H9 (cell line): ENCODE measurements around the gene NUP85. TPM values are rescaled to one million over a fixed set of nuclear protein-coding genes. Genes with fewer than 3 reads are reported as not detected.
"Not testable (repeated sequence)": the region's sequence is repeated elsewhere in the genome, so short reads cannot be mapped to it uniquely, and the experiment has no call there.

Experiments
- DNase-seq: peaks from one replicate; pipeline ENCODE4 v3.0.0-alpha.2; 2017
- H2AFZ ChIP-seq: one replicate; pipeline ENCODE4 v1.6.1; 2013; ENCODE audit warnings: mild to moderate bottlenecking, low read length, control low read depth, moderate library complexity
- H2AK5ac ChIP-seq: 2 replicates; pipeline ENCODE4 v1.6.1; 2013; ENCODE audit warnings: low read length, control low read depth, mixed read lengths; ENCODE audit not compliant: insufficient read length
- H2BK120ac ChIP-seq: one replicate; pipeline ENCODE4 v1.6.1; 2013; ENCODE audit warnings: low read depth, mild to moderate bottlenecking, low read length, control low read depth, inconsistent platforms; ENCODE audit not compliant: poor library complexity, severe bottlenecking
- H2BK12ac ChIP-seq: 2 replicates; pipeline ENCODE4 v1.6.1; 2013; ENCODE audit warnings: low read length, control low read depth, mixed read lengths, low read depth; ENCODE audit not compliant: insufficient read length
- H2BK15ac ChIP-seq: 2 replicates; pipeline ENCODE4 v1.6.1; 2013; ENCODE audit warnings: low read depth, low read length, control low read depth
- H2BK20ac ChIP-seq: one replicate; pipeline ENCODE4 v1.6.1; 2013; ENCODE audit warnings: low read depth, mild to moderate bottlenecking, low read length, control low read depth, inconsistent platforms; ENCODE audit not compliant: poor library complexity, severe bottlenecking
- H2BK5ac ChIP-seq: 2 replicates; pipeline ENCODE4 v1.6.1; 2013; ENCODE audit warnings: low read length, control low read depth, mixed read lengths; ENCODE audit not compliant: insufficient read length
- H3K14ac ChIP-seq: 2 replicates; pipeline ENCODE4 v1.6.1; 2013; ENCODE audit warnings: low read length, control low read depth; ENCODE audit not compliant: insufficient read depth
- H3K18ac ChIP-seq: 2 replicates; pipeline ENCODE4 v1.6.1; 2013; ENCODE audit warnings: low read depth, mild to moderate bottlenecking, mixed read lengths, low read length, control low read depth; ENCODE audit not compliant: insufficient read length
- H3K23ac ChIP-seq: 2 replicates; pipeline ENCODE4 v1.6.1; 2013; ENCODE audit warnings: low read length, control low read depth, mixed read lengths, low read depth; ENCODE audit not compliant: insufficient read length
- H3K23me2 ChIP-seq: 2 replicates; pipeline ENCODE4 v1.6.1; 2013; ENCODE audit warnings: low read depth, mild to moderate bottlenecking, mixed read lengths, low read length, control low read depth; ENCODE audit not compliant: insufficient read length, poor library complexity, severe bottlenecking
- H3K27ac ChIP-seq: 2 replicates; pipeline ENCODE4 v1.5.1; 2013; ENCODE audit warnings: low read length, control low read depth, mixed read lengths, low read depth; ENCODE audit not compliant: insufficient read length
- H3K27me3 ChIP-seq: 2 replicates; pipeline ENCODE4 v1.6.1; 2013; ENCODE audit warnings: low read length, control low read depth, inconsistent platforms; ENCODE audit not compliant: insufficient read depth
- H3K4ac ChIP-seq: 2 replicates; pipeline ENCODE4 v1.6.1; 2013; ENCODE audit warnings: low read depth, mild to moderate bottlenecking, control low read depth, inconsistent platforms, low read length, moderate library complexity
- H3K4me1 ChIP-seq: 2 replicates; pipeline ENCODE4 v1.6.1; 2013; ENCODE audit warnings: low read length, control low read depth, inconsistent platforms; ENCODE audit not compliant: insufficient read depth
- H3K4me2 ChIP-seq: 2 replicates; pipeline ENCODE4 v1.6.1; 2013; ENCODE audit warnings: low read length, control low read depth, mixed read lengths; ENCODE audit not compliant: insufficient read length, insufficient read depth
- H3K56ac ChIP-seq: 2 replicates; pipeline ENCODE4 v1.6.1; 2013; ENCODE audit warnings: low read depth, mild to moderate bottlenecking, mixed read lengths, low read length, control low read depth; ENCODE audit not compliant: insufficient read length
- H3K79me1 ChIP-seq: 2 replicates; pipeline ENCODE4 v1.6.1; 2013; ENCODE audit warnings: low read depth, mild to moderate bottlenecking, moderate library complexity, low read length, control low read depth, inconsistent platforms; ENCODE audit not compliant: insufficient read depth, poor library complexity, severe bottlenecking
- H3K79me2 ChIP-seq: 2 replicates; pipeline ENCODE4 v1.6.1; 2013; ENCODE audit warnings: low read length, control low read depth, inconsistent platforms; ENCODE audit not compliant: insufficient read depth
- H3K9ac ChIP-seq: 2 replicates; pipeline ENCODE4 v1.6.1; 2013; ENCODE audit warnings: low read length, control low read depth, mixed read lengths; ENCODE audit not compliant: insufficient read length; ENCODE audit errors: extremely low read depth
- H3K9me3 ChIP-seq: one replicate; pipeline ENCODE4 v1.6.1; 2013; ENCODE audit warnings: low read depth, low read length, inconsistent platforms; ENCODE audit not compliant: control insufficient read depth
- H3T11ph ChIP-seq: one replicate; pipeline ENCODE4 v1.6.1; 2013; ENCODE audit warnings: mild to moderate bottlenecking, low read length, control low read depth, inconsistent platforms
- H4K20me1 ChIP-seq: one replicate; pipeline ENCODE4 v1.6.1; 2013; ENCODE audit not compliant: control insufficient read depth, insufficient read length, insufficient read depth
- H4K5ac ChIP-seq: 2 replicates; pipeline ENCODE4 v1.6.1; 2013; ENCODE audit warnings: low read depth, mild to moderate bottlenecking, mixed read lengths, low read length, control low read depth; ENCODE audit not compliant: insufficient read length
- H4K8ac ChIP-seq: replicated peaks from 2 replicates; pipeline ENCODE4 v1.6.1; 2013; ENCODE audit warnings: low read length, control low read depth, mixed read lengths, low read depth; ENCODE audit not compliant: insufficient read length
- H4K91ac ChIP-seq: 2 replicates; pipeline ENCODE4 v1.6.1; 2013; ENCODE audit warnings: low read depth, mild to moderate bottlenecking, moderate library complexity, mixed read lengths, low read length, control low read depth; ENCODE audit not compliant: insufficient read length
- H3K27ac Mint-ChIP-seq, 3 experiments: 2 replicates in 2 of 3; 3 replicates in 1 of 3; pipeline ENCODE4 v1.8.0; 2020 to 2021; ENCODE audit warnings: mixed read lengths in 3 of 3, mild to moderate bottlenecking in 1 of 3, moderate library complexity in 1 of 3
- H3K27me3 Mint-ChIP-seq: 2 replicates; pipeline ENCODE4 v1.8.0; 2021; ENCODE audit warnings: low read depth, mild to moderate bottlenecking, moderate library complexity, mixed read lengths
- H3K36me3 Mint-ChIP-seq, 3 experiments: 2 replicates in 2 of 3; 3 replicates in 1 of 3; pipeline ENCODE4 v1.8.0; 2020 to 2021; ENCODE audit warnings: low read depth in 3 of 3, mixed read lengths in 3 of 3; ENCODE audit not compliant: insufficient read depth in 1 of 3
- H3K4me1 Mint-ChIP-seq, 2 experiments: 2 replicates each; pipeline ENCODE4 v1.8.0; 2020; ENCODE audit warnings: mixed read lengths in 2 of 2
- H3K4me3 Mint-ChIP-seq, 2 experiments: 2 replicates in 1 of 2; 3 replicates in 1 of 2; pipeline ENCODE4 v1.8.0; 2020 to 2021; ENCODE audit warnings: mild to moderate bottlenecking in 2 of 2, mixed read lengths in 2 of 2, moderate library complexity in 1 of 2
- H3K9me3 Mint-ChIP-seq, 2 experiments: 2 replicates in 1 of 2; 3 replicates in 1 of 2; pipeline ENCODE4 v1.8.0; 2020; ENCODE audit warnings: mild to moderate bottlenecking in 2 of 2, mixed read lengths in 2 of 2, moderate library complexity in 1 of 2
- WGBS: extraction: QIAGEN DNeasy Blood & Tissue Kit; methylation state at CpG from one replicate; pipeline ENCODE4 v1.1.7; 2013; ENCODE audit warnings: missing lambda C conversion rate, low lambda C conversion rate, mixed read lengths; ENCODE audit not compliant: insufficient read length; ENCODE audit errors: extremely low coverage; 5-methylcytosine and 5-hydroxymethylcytosine counted together
- total RNA-seq: library from RNA; stranded (reverse); gene quantifications from 2 replicates; pipeline ENCODE4 v1.2.1, GENCODE V29; 2021
- TF ChIP-seq, protein P1 (sequence below): fragments of 200-600 bp; sonication (generic); conservative IDR thresholded peaks from 3 replicates; pipeline ENCODE4 v1.8.0; 2021; ENCODE audit warnings: antibody characterized with exemption, mild to moderate bottlenecking

The NUP85 gene
- total RNA-seq, 1 experiment from 2014 or later, result 145 TPM

GRCh38 chr17:75205793-75206163 lies 299 bp downstream of the NUP85 start:
- Histone ChIP-seq H3K14ac (peak overlapping the region; percentile 77), H3K79me2 (peaks cover 9% of the 10 kb centered on the region), H4K8ac (no peak overlapping the region), H3K9me3 (no peaks in the 10 kb centered on the region), H3K4me1 (no peaks in the 10 kb centered on the region), H2BK120ac (no peak overlapping the region), H4K91ac (no peak overlapping the region), H2AFZ (no peak overlapping the region), H3K56ac (peak overlapping the region; percentile 1), H3K27ac (no peak overlapping the region), H2BK20ac (no peak overlapping the region), H3K4ac (no peak overlapping the region), H4K5ac (no peak overlapping the region), H2BK12ac (no peak overlapping the region), H2AK5ac (no peak overlapping the region), H3K23me2 (peaks cover 6% of the 10 kb centered on the region), H2BK5ac (no peak overlapping the region), H2BK15ac (no peak overlapping the region), H3T11ph (no peak overlapping the region), H4K20me1 (no peaks in the 10 kb centered on the region), H3K9ac (peak overlapping the region; percentile 93), H3K4me2 (peak overlapping the region; percentile 99), H3K18ac (no peak overlapping the region), H3K79me1 (no peaks in the 10 kb centered on the region), H3K23ac (no peak overlapping the region), H3K27me3 (no peaks in the 10 kb centered on the region)
- TF ChIP-seq, protein P1, sequence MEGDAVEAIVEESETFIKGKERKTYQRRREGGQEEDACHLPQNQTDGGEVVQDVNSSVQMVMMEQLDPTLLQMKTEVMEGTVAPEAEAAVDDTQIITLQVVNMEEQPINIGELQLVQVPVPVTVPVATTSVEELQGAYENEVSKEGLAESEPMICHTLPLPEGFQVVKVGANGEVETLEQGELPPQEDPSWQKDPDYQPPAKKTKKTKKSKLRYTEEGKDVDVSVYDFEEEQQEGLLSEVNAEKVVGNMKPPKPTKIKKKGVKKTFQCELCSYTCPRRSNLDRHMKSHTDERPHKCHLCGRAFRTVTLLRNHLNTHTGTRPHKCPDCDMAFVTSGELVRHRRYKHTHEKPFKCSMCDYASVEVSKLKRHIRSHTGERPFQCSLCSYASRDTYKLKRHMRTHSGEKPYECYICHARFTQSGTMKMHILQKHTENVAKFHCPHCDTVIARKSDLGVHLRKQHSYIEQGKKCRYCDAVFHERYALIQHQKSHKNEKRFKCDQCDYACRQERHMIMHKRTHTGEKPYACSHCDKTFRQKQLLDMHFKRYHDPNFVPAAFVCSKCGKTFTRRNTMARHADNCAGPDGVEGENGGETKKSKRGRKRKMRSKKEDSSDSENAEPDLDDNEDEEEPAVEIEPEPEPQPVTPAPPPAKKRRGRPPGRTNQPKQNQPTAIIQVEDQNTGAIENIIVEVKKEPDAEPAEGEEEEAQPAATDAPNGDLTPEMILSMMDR, result 0 out of 3 replicates have a peak, but pooled peaks have one; percentile 14
- H3K27ac Mint-ChIP-seq, result peak overlapping the region; percentile 100
- no peaks in the 10 kb centered on the region; the same call in 1 of the 2 replicates for H3K27me3 Mint-ChIP-seq
- H3K4me3 Mint-ChIP-seq, result peak overlapping the region; percentile 94 to 99
- peaks cover 17 to 28% (median 24%) of the 10 kb centered on the region in 3 experiments; a peak in 6 of 7 replicates for H3K36me3 Mint-ChIP-seq
- no peaks in the 10 kb centered on the region for H3K9me3 Mint-ChIP-seq
- DNase-seq, result no peak
- H3K4me1 Mint-ChIP-seq, result peaks cover 5 to 10% of the 10 kb centered on the region in 2 experiments
- WGBS, result no CpG with 5 or more reads among the region's 22 CpGs

DNA sequence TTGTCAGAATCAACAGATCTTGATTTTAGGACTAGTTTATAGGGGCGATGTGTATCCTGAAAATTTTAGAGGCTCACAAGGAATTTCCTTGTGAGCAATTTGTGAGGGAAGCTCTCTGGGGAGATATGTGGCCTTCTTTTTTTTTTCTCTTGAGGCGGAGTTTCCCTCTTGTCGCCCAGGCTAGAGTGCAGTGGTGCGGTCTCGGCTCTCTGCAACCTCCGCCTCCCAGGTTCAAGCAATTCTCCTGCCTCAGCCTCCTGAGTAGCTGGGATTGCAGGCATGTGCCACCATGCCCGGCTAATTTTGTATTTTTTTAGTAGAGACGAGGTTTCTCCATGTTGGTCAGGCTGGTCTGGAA lies 1.6 kb downstream of the NUP85 start:
- H3K9ac ChIP-seq, result not testable (repeated sequence)
- WGBS, result no CpG with 5 or more reads among the region's 8 CpGs

More for the DNA sequence above, 1.6 kb downstream of the NUP85 start:
- not testable (repeated sequence) for H2AK5ac ChIP-seq, H3K79me2 ChIP-seq, H3K27me3 Mint-ChIP-seq, DNase-seq, H3T11ph ChIP-seq, H2AFZ ChIP-seq, H3K4ac ChIP-seq, H3K79me1 ChIP-seq, H2BK15ac ChIP-seq, H3K4me1 Mint-ChIP-seq, H3K4me2 ChIP-seq, H4K5ac ChIP-seq, H3K56ac ChIP-seq, H3K4me1 ChIP-seq, H2BK20ac ChIP-seq, H4K8ac ChIP-seq, H2BK12ac ChIP-seq, H3K27ac ChIP-seq, H3K14ac ChIP-seq, H2BK120ac ChIP-seq, H3K9me3 ChIP-seq, H3K18ac ChIP-seq, H4K20me1 ChIP-seq, H2BK5ac ChIP-seq, H3K27me3 ChIP-seq, H4K91ac ChIP-seq, H3K23ac ChIP-seq, H3K23me2 ChIP-seq, H3K9me3 Mint-ChIP-seq
- Mint-ChIP-seq H3K36me3 (peaks cover 24 to 39% (median 36%) of the 10 kb centered on the region in 3 experiments; a peak in 6 of 7 replicates), H3K4me3 (peak overlapping the region; percentile 94 to 99), H3K27ac (peak overlapping the region in 1 of 3 experiments; percentile 18; a peak in 1 of 7 replicates)
